Measurements from ENCODE around the gene MPHOSPH9.

GRCh38 chr12:123106640-123107359 lies 126.1 kb downstream of the MPHOSPH9 start:
- no peak for TF ChIP-seq NFE2L2 (IDR thresholded peaks at IDR 0.05; ENCODE audit: low read depth, low read length)
- TF ChIP-seq CTCF (conservative IDR thresholded peaks at IDR 0.05; ENCODE audit: low read depth, low read length): no peak
- no peak for TF ChIP-seq MXI1 (IDR thresholded peaks at IDR 0.05; ENCODE audit: borderline replicate concordance, low read depth, low read length)
- no peak for TF ChIP-seq POLR2A (IDR thresholded peaks at IDR 0.05; ENCODE audit: low read depth, low read length)
- no peak for TF ChIP-seq CEBPB (IDR thresholded peaks at IDR 0.05; ENCODE audit: low read depth, low read length)
- no peak for TF ChIP-seq RCOR1 (IDR thresholded peaks at IDR 0.05; ENCODE audit: insufficient replicate concordance, low read length)
- TF ChIP-seq, protein P1, sequence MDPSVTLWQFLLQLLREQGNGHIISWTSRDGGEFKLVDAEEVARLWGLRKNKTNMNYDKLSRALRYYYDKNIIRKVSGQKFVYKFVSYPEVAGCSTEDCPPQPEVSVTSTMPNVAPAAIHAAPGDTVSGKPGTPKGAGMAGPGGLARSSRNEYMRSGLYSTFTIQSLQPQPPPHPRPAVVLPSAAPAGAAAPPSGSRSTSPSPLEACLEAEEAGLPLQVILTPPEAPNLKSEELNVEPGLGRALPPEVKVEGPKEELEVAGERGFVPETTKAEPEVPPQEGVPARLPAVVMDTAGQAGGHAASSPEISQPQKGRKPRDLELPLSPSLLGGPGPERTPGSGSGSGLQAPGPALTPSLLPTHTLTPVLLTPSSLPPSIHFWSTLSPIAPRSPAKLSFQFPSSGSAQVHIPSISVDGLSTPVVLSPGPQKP (IDR thresholded peaks at IDR 0.05; ENCODE audit: borderline replicate concordance, low read depth, low read length): no peak

All from IMR-90 (cell line).